IMR-90 (cell line): ENCODE data around the gene FARS2.

Source experiments
- CEBPB ChIP-seq: IDR thresholded peaks from 2 replicates; pipeline ENCODE4 v1.6.1; 2012; ENCODE audit warnings: low read depth, low read length, improper control_type of control experiment
- CTCF ChIP-seq: conservative IDR thresholded peaks from 2 replicates; pipeline ENCODE4 v1.5.1; 2012; ENCODE audit warnings: mild to moderate bottlenecking, low read depth, low read length, improper control_type of control experiment
- MAZ ChIP-seq: IDR thresholded peaks from 2 replicates; pipeline ENCODE4 v1.6.1; 2012; ENCODE audit warnings: low read depth, mild to moderate bottlenecking, low read length, improper control_type of control experiment, moderate library complexity, borderline replicate concordance
- POLR2A ChIP-seq: IDR thresholded peaks from 2 replicates; pipeline ENCODE4 v1.6.1; 2012; ENCODE audit warnings: mild to moderate bottlenecking, low read depth, low read length
- RFX5 ChIP-seq: IDR thresholded peaks from 2 replicates; pipeline ENCODE4 v1.8.0; 2012; ENCODE audit warnings: low read depth, mild to moderate bottlenecking, low read length, moderate library complexity
- SMC3 ChIP-seq: fragments of 150-350 bp; IDR thresholded peaks from 2 replicates; pipeline ENCODE4 v1.6.1; 2016; ENCODE audit warnings: low read depth, mild to moderate bottlenecking, antibody characterized with exemption, low read length, moderate library complexity
- USF2 ChIP-seq: fragments of 150-350 bp; IDR thresholded peaks from 2 replicates; pipeline ENCODE4 v1.6.1; 2017; ENCODE audit warnings: mild to moderate bottlenecking, antibody characterized with exemption, low read length, low read depth

- TF ChIP-seq CTCF (no peak), MAZ (no peak), USF2 (no peak), POLR2A (no peak), SMC3 (no peak), RFX5 (no peak), CEBPB (no peak)
These were observed 142.3 kb downstream of the FARS2 start for GRCh38 chr6:5403609-5404008.
